HEK293 (cell line): ENCODE data around the gene OCLN.

Experiments used
- GLIS1 ChIP-seq: fragments of 450-650 bp; formaldehyde crosslinking; IDR thresholded peaks from 2 replicates; pipeline ENCODE4 v1.5.1; 2016; ENCODE audit warnings: missing biosample characterization, missing genetic modification characterization
- KLF16 ChIP-seq: fragments of 450-650 bp; formaldehyde crosslinking; IDR thresholded peaks from 2 replicates; pipeline ENCODE4 v1.5.1; 2017; ENCODE audit warnings: missing biosample characterization, missing genetic modification characterization
- KLF8 ChIP-seq: fragments of 450-650 bp; formaldehyde crosslinking; IDR thresholded peaks from 2 replicates; pipeline ENCODE4 v1.5.1; 2016; ENCODE audit warnings: missing biosample characterization, missing genetic modification characterization
- TCF7L2 ChIP-seq: IDR thresholded peaks from 2 replicates; pipeline ENCODE4 v1.6.1; 2011; ENCODE audit warnings: low read depth, mild to moderate bottlenecking, inconsistent platforms, low read length, moderate library complexity, borderline replicate concordance
- ZFP3 ChIP-seq: fragments of 450-650 bp; formaldehyde crosslinking; IDR thresholded peaks from 2 replicates; pipeline ENCODE4 v1.5.1; 2016; ENCODE audit warnings: low read depth, missing biosample characterization, missing genetic modification characterization
- ZNF121 ChIP-seq: fragments of 450-650 bp; formaldehyde crosslinking; IDR thresholded peaks from 2 replicates; pipeline ENCODE4 v1.5.1; 2016; ENCODE audit warnings: missing biosample characterization, missing genetic modification characterization
- ZNF140 ChIP-seq: fragments of 450-650 bp; formaldehyde crosslinking; IDR thresholded peaks from 2 replicates; pipeline ENCODE4 v1.5.1; 2016; ENCODE audit warnings: missing biosample characterization, missing genetic modification characterization
- ZNF155 ChIP-seq: fragments of 450-650 bp; formaldehyde crosslinking; IDR thresholded peaks from 2 replicates; pipeline ENCODE4 v1.5.1; 2016; ENCODE audit warnings: missing biosample characterization, missing genetic modification characterization
- ZNF16 ChIP-seq: fragments of 450-650 bp; formaldehyde crosslinking; IDR thresholded peaks from 2 replicates; pipeline ENCODE4 v1.5.1; 2016; ENCODE audit warnings: low read depth, missing biosample characterization, missing genetic modification characterization
- ZNF19 ChIP-seq: fragments of 450-650 bp; formaldehyde crosslinking; IDR thresholded peaks from 2 replicates; pipeline ENCODE4; 2016; ENCODE audit warnings: missing biosample characterization, missing genetic modification characterization, low read depth
- ZNF2 ChIP-seq: fragments of 450-650 bp; formaldehyde crosslinking; IDR thresholded peaks from 2 replicates; pipeline ENCODE4 v1.5.1; 2016; ENCODE audit warnings: missing biosample characterization, missing genetic modification characterization
- ZNF214 ChIP-seq: fragments of 450-650 bp; formaldehyde crosslinking; IDR thresholded peaks from 2 replicates; pipeline ENCODE4 v1.5.1; 2017; ENCODE audit warnings: missing biosample characterization, mild to moderate bottlenecking, missing genetic modification characterization, borderline replicate concordance
- ZNF426 ChIP-seq: fragments of 450-650 bp; formaldehyde crosslinking; IDR thresholded peaks from 2 replicates; pipeline ENCODE4 v1.5.1; 2017; ENCODE audit warnings: missing biosample characterization, missing genetic modification characterization, mild to moderate bottlenecking, inconsistent platforms, moderate library complexity
- ZNF544 ChIP-seq: fragments of 450-650 bp; formaldehyde crosslinking; IDR thresholded peaks from 2 replicates; pipeline ENCODE4 v1.5.0; 2017; ENCODE audit warnings: missing biosample characterization, missing genetic modification characterization
- ZNF548 ChIP-seq: fragments of 450-650 bp; formaldehyde crosslinking; IDR thresholded peaks from 2 replicates; pipeline ENCODE4 v1.5.1; 2016; ENCODE audit warnings: missing biosample characterization, missing genetic modification characterization
- ZNF555 ChIP-seq: fragments of 450-650 bp; formaldehyde crosslinking; conservative IDR thresholded peaks from 2 replicates; pipeline ENCODE4 v1.5.1; 2017; ENCODE audit warnings: missing biosample characterization, mild to moderate bottlenecking, missing genetic modification characterization, inconsistent platforms
- ZNF610 ChIP-seq: fragments of 450-650 bp; formaldehyde crosslinking; IDR thresholded peaks from 2 replicates; pipeline ENCODE4 v1.5.1; 2016; ENCODE audit warnings: missing biosample characterization, missing genetic modification characterization, borderline replicate concordance
- ZNF658 ChIP-seq: fragments of 450-650 bp; formaldehyde crosslinking; IDR thresholded peaks from 2 replicates; pipeline ENCODE4; 2016; ENCODE audit warnings: missing biosample characterization, missing genetic modification characterization
- ZNF664 ChIP-seq: fragments of 450-650 bp; formaldehyde crosslinking; IDR thresholded peaks from 2 replicates; pipeline ENCODE4 v1.5.1; 2016; ENCODE audit warnings: missing biosample characterization, missing genetic modification characterization
- ZNF677 ChIP-seq: fragments of 450-650 bp; IDR thresholded peaks from 2 replicates; pipeline ENCODE4 v1.5.0; 2018; ENCODE audit warnings: missing biosample characterization, mild to moderate bottlenecking, missing genetic modification characterization, moderate library complexity
- ZNF707 ChIP-seq: fragments of 450-650 bp; formaldehyde crosslinking; IDR thresholded peaks from 2 replicates; pipeline ENCODE4 v1.5.1; 2016; ENCODE audit warnings: missing biosample characterization, missing genetic modification characterization
- ZNF776 ChIP-seq: fragments of 450-650 bp; formaldehyde crosslinking; IDR thresholded peaks from 2 replicates; pipeline ENCODE4 v1.5.0; 2017; ENCODE audit warnings: missing biosample characterization, missing genetic modification characterization, borderline replicate concordance
- ZNF792 ChIP-seq: fragments of 450-650 bp; formaldehyde crosslinking; IDR thresholded peaks from 2 replicates; pipeline ENCODE4 v1.5.1; 2016; ENCODE audit warnings: missing biosample characterization, missing genetic modification characterization
- ZSCAN23 ChIP-seq: fragments of 450-650 bp; formaldehyde crosslinking; IDR thresholded peaks from 2 replicates; pipeline ENCODE4 v1.5.1; 2016; ENCODE audit warnings: missing biosample characterization, missing genetic modification characterization
- TF ChIP-seq, protein P1 (sequence below): fragments of 450-650 bp; formaldehyde crosslinking; IDR thresholded peaks from 2 replicates; pipeline ENCODE4 v1.5.1; 2016; ENCODE audit warnings: missing biosample characterization, missing genetic modification characterization
- TF ChIP-seq, protein P2 (sequence below): fragments of 450-650 bp; formaldehyde crosslinking; IDR thresholded peaks from 2 replicates; pipeline ENCODE4 v1.5.1; 2016; ENCODE audit warnings: missing biosample characterization, missing genetic modification characterization, borderline replicate concordance
- TF ChIP-seq, protein P3 (sequence below): fragments of 450-650 bp; formaldehyde crosslinking; IDR thresholded peaks from 2 replicates; pipeline ENCODE4 v1.5.1; 2017; ENCODE audit warnings: missing biosample characterization, missing genetic modification characterization
- TF ChIP-seq, protein P4 (sequence below): fragments of 450-650 bp; formaldehyde crosslinking; IDR thresholded peaks from 2 replicates; pipeline ENCODE4 v1.5.1; 2016; ENCODE audit warnings: missing biosample characterization, missing genetic modification characterization
- TF ChIP-seq, protein P5 (sequence below): fragments of 450-650 bp; formaldehyde crosslinking; IDR thresholded peaks from 2 replicates; pipeline ENCODE4 v1.5.1; 2016; ENCODE audit warnings: missing biosample characterization, missing genetic modification characterization, low read depth
- TF ChIP-seq, protein P6 (sequence below): fragments of 450-650 bp; formaldehyde crosslinking; IDR thresholded peaks from 2 replicates; pipeline ENCODE4 v1.5.1; 2017; ENCODE audit warnings: missing biosample characterization, missing genetic modification characterization

The OCLN gene

DNA sequence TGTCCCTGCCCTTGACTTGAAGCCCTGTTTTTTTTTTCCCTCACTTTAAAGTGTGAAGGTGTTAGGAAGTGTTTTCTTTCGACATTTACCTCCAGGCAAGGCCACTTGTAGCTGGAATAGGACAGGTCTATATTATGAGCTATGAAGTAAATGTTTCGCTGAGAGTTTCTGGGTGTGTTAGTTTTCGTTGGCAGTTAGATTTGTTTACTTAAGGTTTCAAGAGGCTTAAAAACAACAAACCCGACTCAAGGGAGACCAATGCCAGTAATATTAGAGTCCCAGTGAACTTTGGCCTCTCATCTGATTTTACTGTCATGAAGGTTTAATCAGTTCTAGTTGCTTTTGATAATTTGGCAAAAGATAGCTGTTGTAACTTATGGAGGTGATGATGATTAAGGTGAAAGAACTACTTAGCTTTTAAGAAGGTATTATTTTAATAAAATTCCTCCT is 25.2 kb downstream of the OCLN start (continued):
- TF ChIP-seq ZNF776 (tag by site-specific recombination) (no peak), ZNF610 (peak; percentile 67; the same call in 1 of the 2 replicates), ZNF664 (no peak; the same call in 1 of the 2 replicates), ZNF658 (tag by site-specific recombination) (no peak), ZNF16 (no peak), ZSCAN23 (tag by site-specific recombination) (no peak), ZNF214 (tag by site-specific recombination) (no peak), ZNF677 (no peak), ZNF121 (no peak), ZNF155 (tag by site-specific recombination) (no peak), ZNF707 (tag by site-specific recombination) (no peak), ZNF140 (no peak), KLF16 (tag by site-specific recombination) (no peak), ZNF544 (tag by site-specific recombination) (no peak), KLF8 (tag by site-specific recombination) (peak; percentile 90), ZFP3 (no peak), ZNF19 (tag by site-specific recombination) (0 out of 2 replicates have a peak, but pooled peaks have one; percentile 35), ZNF555 (tag by site-specific recombination) (no peak), GLIS1 (peak; percentile 93), ZNF426 (tag by site-specific recombination) (no peak), ZNF548 (no peak), ZNF2 (0 out of 2 replicates have a peak, but pooled peaks have one; percentile 75), TCF7L2 (peak; percentile 61; the same call in 1 of the 2 replicates), ZNF792 (tag by site-specific recombination) (no peak)
- TF ChIP-seq, protein P1, sequence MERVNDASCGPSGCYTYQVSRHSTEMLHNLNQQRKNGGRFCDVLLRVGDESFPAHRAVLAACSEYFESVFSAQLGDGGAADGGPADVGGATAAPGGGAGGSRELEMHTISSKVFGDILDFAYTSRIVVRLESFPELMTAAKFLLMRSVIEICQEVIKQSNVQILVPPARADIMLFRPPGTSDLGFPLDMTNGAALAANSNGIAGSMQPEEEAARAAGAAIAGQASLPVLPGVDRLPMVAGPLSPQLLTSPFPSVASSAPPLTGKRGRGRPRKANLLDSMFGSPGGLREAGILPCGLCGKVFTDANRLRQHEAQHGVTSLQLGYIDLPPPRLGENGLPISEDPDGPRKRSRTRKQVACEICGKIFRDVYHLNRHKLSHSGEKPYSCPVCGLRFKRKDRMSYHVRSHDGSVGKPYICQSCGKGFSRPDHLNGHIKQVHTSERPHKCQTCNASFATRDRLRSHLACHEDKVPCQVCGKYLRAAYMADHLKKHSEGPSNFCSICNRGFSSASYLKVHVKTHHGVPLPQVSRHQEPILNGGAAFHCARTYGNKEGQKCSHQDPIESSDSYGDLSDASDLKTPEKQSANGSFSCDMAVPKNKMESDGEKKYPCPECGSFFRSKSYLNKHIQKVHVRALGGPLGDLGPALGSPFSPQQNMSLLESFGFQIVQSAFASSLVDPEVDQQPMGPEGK (tag by site-specific recombination), result peak; percentile 82
- TF ChIP-seq, protein P2, sequence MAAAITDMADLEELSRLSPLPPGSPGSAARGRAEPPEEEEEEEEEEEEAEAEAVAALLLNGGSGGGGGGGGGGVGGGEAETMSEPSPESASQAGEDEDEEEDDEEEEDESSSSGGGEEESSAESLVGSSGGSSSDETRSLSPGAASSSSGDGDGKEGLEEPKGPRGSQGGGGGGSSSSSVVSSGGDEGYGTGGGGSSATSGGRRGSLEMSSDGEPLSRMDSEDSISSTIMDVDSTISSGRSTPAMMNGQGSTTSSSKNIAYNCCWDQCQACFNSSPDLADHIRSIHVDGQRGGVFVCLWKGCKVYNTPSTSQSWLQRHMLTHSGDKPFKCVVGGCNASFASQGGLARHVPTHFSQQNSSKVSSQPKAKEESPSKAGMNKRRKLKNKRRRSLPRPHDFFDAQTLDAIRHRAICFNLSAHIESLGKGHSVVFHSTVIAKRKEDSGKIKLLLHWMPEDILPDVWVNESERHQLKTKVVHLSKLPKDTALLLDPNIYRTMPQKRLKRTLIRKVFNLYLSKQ, result no peak
- TF ChIP-seq, protein P3, sequence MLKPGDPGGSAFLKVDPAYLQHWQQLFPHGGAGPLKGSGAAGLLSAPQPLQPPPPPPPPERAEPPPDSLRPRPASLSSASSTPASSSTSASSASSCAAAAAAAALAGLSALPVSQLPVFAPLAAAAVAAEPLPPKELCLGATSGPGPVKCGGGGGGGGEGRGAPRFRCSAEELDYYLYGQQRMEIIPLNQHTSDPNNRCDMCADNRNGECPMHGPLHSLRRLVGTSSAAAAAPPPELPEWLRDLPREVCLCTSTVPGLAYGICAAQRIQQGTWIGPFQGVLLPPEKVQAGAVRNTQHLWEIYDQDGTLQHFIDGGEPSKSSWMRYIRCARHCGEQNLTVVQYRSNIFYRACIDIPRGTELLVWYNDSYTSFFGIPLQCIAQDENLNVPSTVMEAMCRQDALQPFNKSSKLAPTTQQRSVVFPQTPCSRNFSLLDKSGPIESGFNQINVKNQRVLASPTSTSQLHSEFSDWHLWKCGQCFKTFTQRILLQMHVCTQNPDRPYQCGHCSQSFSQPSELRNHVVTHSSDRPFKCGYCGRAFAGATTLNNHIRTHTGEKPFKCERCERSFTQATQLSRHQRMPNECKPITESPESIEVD, result peak; percentile 99
- TF ChIP-seq, protein P4, sequence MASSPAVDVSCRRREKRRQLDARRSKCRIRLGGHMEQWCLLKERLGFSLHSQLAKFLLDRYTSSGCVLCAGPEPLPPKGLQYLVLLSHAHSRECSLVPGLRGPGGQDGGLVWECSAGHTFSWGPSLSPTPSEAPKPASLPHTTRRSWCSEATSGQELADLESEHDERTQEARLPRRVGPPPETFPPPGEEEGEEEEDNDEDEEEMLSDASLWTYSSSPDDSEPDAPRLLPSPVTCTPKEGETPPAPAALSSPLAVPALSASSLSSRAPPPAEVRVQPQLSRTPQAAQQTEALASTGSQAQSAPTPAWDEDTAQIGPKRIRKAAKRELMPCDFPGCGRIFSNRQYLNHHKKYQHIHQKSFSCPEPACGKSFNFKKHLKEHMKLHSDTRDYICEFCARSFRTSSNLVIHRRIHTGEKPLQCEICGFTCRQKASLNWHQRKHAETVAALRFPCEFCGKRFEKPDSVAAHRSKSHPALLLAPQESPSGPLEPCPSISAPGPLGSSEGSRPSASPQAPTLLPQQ (tag by site-specific recombination), result peak; percentile 61; the same call in 1 of the 2 replicates
- TF ChIP-seq, protein P5, sequence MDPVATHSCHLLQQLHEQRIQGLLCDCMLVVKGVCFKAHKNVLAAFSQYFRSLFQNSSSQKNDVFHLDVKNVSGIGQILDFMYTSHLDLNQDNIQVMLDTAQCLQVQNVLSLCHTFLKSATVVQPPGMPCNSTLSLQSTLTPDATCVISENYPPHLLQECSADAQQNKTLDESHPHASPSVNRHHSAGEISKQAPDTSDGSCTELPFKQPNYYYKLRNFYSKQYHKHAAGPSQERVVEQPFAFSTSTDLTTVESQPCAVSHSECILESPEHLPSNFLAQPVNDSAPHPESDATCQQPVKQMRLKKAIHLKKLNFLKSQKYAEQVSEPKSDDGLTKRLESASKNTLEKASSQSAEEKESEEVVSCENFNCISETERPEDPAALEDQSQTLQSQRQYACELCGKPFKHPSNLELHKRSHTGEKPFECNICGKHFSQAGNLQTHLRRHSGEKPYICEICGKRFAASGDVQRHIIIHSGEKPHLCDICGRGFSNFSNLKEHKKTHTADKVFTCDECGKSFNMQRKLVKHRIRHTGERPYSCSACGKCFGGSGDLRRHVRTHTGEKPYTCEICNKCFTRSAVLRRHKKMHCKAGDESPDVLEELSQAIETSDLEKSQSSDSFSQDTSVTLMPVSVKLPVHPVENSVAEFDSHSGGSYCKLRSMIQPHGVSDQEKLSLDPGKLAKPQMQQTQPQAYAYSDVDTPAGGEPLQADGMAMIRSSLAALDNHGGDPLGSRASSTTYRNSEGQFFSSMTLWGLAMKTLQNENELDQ (tag by site-specific recombination), result no peak
- TF ChIP-seq, protein P6, sequence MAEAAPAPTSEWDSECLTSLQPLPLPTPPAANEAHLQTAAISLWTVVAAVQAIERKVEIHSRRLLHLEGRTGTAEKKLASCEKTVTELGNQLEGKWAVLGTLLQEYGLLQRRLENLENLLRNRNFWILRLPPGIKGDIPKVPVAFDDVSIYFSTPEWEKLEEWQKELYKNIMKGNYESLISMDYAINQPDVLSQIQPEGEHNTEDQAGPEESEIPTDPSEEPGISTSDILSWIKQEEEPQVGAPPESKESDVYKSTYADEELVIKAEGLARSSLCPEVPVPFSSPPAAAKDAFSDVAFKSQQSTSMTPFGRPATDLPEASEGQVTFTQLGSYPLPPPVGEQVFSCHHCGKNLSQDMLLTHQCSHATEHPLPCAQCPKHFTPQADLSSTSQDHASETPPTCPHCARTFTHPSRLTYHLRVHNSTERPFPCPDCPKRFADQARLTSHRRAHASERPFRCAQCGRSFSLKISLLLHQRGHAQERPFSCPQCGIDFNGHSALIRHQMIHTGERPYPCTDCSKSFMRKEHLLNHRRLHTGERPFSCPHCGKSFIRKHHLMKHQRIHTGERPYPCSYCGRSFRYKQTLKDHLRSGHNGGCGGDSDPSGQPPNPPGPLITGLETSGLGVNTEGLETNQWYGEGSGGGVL (tag by site-specific recombination), result peak; percentile 54; the same call in 1 of the 2 replicates
